Lower leg skin (tissue), 3 donors: ENCODE measurements around the gene TCF15.

Source experiments
- CTCF ChIP-seq, 3 donors: fragments of 450-650 bp; IDR thresholded peaks; one replicate each; pipeline ENCODE4 v1.5.1; 2016; ENCODE audit warnings: antibody characterized with exemption in 3 of 3, mild to moderate bottlenecking in 3 of 3, moderate library complexity in 2 of 3
- POLR2A ChIP-seq, 2 donors: fragments of 450-650 bp; IDR thresholded peaks; one replicate each; pipeline ENCODE4 v1.6.1; 2016 to 2017; ENCODE audit warnings: antibody characterized with exemption in 2 of 2, mild to moderate bottlenecking in 1 of 2, moderate library complexity in 1 of 2

- TF ChIP-seq CTCF (IDR thresholded peaks at IDR 0.05) (no peak), POLR2A (IDR thresholded peaks at IDR 0.05) (no peak)
Measured at GRCh38 chr20:592506-592905, 17.6 kb downstream of the TCF15 start.
